GM12878 (cell line): ENCODE measurements around the gene DPH6. TPM values are rescaled to one million over a fixed set of nuclear protein-coding genes. Genes with fewer than 3 reads are reported as not detected.
A peak's percentile ranks its signal among the peaks of the same experiment; 100 is the strongest.

ENCODE experiments used
- ATAC-seq: fragments of 200-7000 bp; cut with Tn5 transposase; 3 replicates; pipeline ENCODE4 v1.9.1; 2020; ENCODE audit warnings: mild to moderate bottlenecking, moderate library complexity
- BruUV-seq: library from RNA; stranded (reverse); fragments of 400-500 nt; replicated peaks from 2 replicates; lab custom pipeline; 2021; lab: Mats Ljungman, UMichigan
- CTCF ChIA-PET: fragments of 300-600 bp; sonication (Branson Sonifier 250); formaldehyde crosslinking; extraction: SDS; loops from one replicate; lab custom pipeline; 2021; ENCODE audit warnings: inconsistent platforms; lab: Yijun Ruan, JAX
- POLR2A ChIA-PET: fragments of 350-600 bp; formaldehyde crosslinking; extraction: SDS; loops from one replicate; lab custom pipeline; 2021; ENCODE audit warnings: inconsistent platforms; lab: Charles Lee
- RAD21 ChIA-PET: fragments of 300-600 bp; sonication (Branson Sonifier 250); formaldehyde crosslinking; loops from one replicate; lab custom pipeline; 2023; ENCODE audit warnings: antibody characterized with exemption; ENCODE audit not compliant: unreplicated experiment; lab: Charles Lee
- SMC1A ChIA-PET: fragments of 300-600 bp; sonication (Branson Sonifier 250); formaldehyde crosslinking; loops from one replicate; lab custom pipeline; 2023; ENCODE audit not compliant: unreplicated experiment, uncharacterized antibody; lab: Charles Lee
- DNase-seq: peaks from one replicate; pipeline ENCODE4 v3.0.0-alpha.2; 2011; ENCODE audit warnings: low read depth, low spot score
- FAIRE-seq: peaks from 3 replicates; lab custom pipeline; 2011; peaks lifted over from hg19 to GRCh38; lab: Jason Lieb, UNC
- H2AFZ ChIP-seq: 2 replicates; pipeline ENCODE4 v1.6.0; 2011; ENCODE audit warnings: low read depth, low read length, control low read depth; ENCODE audit not compliant: control insufficient read depth
- H3K27ac ChIP-seq: 2 replicates; pipeline ENCODE4 v1.5.1; 2011; ENCODE audit warnings: control low read depth; ENCODE audit not compliant: control insufficient read depth, insufficient read depth
- H3K27me3 ChIP-seq, 2 experiments: replicated peaks in 1 of 2; 2 replicates each; pipeline versions ENCODE4 v1.6.0 to v1.6.1; 2011; ENCODE audit warnings: low read length in 1 of 2; ENCODE audit not compliant: control insufficient read depth in 2 of 2, insufficient read depth in 2 of 2
- H3K36me3 ChIP-seq, 2 experiments: 2 replicates each; pipeline ENCODE4 v1.5.1; 2011; ENCODE audit warnings: low read length in 1 of 2; ENCODE audit not compliant: control insufficient read depth in 2 of 2, insufficient read depth in 2 of 2
- H3K4me1 ChIP-seq: 2 replicates; pipeline ENCODE4 v1.6.1; 2011; ENCODE audit warnings: mild to moderate bottlenecking, low read length, moderate library complexity, mixed read lengths; ENCODE audit not compliant: control insufficient read depth, insufficient read depth
- H3K4me2 ChIP-seq: 2 replicates; pipeline ENCODE4 v1.6.0; 2011; ENCODE audit warnings: control low read depth; ENCODE audit not compliant: control insufficient read depth, insufficient read depth
- H3K4me3 ChIP-seq: fragments of 200-600 bp; sonication (generic); 2 replicates; pipeline ENCODE4 v1.5.1; 2016
- H3K79me2 ChIP-seq: 2 replicates; pipeline ENCODE4 v1.6.0; 2011; ENCODE audit warnings: low read length; ENCODE audit not compliant: control insufficient read depth, insufficient read depth
- H3K9ac ChIP-seq: 2 replicates; pipeline ENCODE4 v1.8.0; 2011; ENCODE audit warnings: low read length, control low read depth, mixed read lengths; ENCODE audit not compliant: control insufficient read depth, insufficient read depth
- H3K9me3 ChIP-seq: replicated peaks from 3 replicates; pipeline ENCODE4 v1.5.1; 2011; ENCODE audit warnings: mild to moderate bottlenecking, low read length; ENCODE audit not compliant: control insufficient read depth, insufficient read depth
- H4K20me1 ChIP-seq: 2 replicates; pipeline ENCODE4 v1.6.0; 2011; ENCODE audit not compliant: control insufficient read depth, insufficient read depth
- CHD2 ChIP-seq: IDR thresholded peaks from 2 replicates; pipeline ENCODE4 v1.6.1; 2011; ENCODE audit warnings: low read depth, low read length, improper control_type of control experiment, borderline replicate concordance
- CREM ChIP-seq: IDR thresholded peaks from 2 replicates; pipeline ENCODE4 v1.6.1; 2014; ENCODE audit warnings: antibody characterized with exemption, low read depth
- JUND ChIP-seq: IDR thresholded peaks from 2 replicates; pipeline ENCODE4 v1.6.1; 2012; ENCODE audit warnings: low read depth, mild to moderate bottlenecking, low read length, improper control_type of control experiment, moderate library complexity
- NFIC ChIP-seq: IDR thresholded peaks from 2 replicates; pipeline ENCODE4 v1.6.1; 2012; ENCODE audit warnings: low read depth, mild to moderate bottlenecking, inconsistent platforms, low read length, moderate library complexity
- SIN3A ChIP-seq: IDR thresholded peaks from 2 replicates; pipeline ENCODE4 v1.6.1; 2012; ENCODE audit warnings: low read depth, low read length, improper control_type of control experiment
- SPI1 ChIP-seq: IDR thresholded peaks from 2 replicates; pipeline ENCODE4 v1.6.1; 2011; ENCODE audit warnings: low read depth, mild to moderate bottlenecking, low read length, moderate library complexity, borderline replicate concordance; ENCODE audit not compliant: insufficient read depth
- STAT1 ChIP-seq: fragments of 450-650 bp; conservative IDR thresholded peaks from 2 replicates; pipeline ENCODE4 v1.6.1; 2014; ENCODE audit warnings: antibody characterized with exemption, mild to moderate bottlenecking
- ZNF24 ChIP-seq: fragments of 450-650 bp; IDR thresholded peaks from 2 replicates; pipeline ENCODE4 v1.6.1; 2017; ENCODE audit warnings: antibody characterized with exemption, mild to moderate bottlenecking
- ZNF384 ChIP-seq: IDR thresholded peaks from 2 replicates; pipeline ENCODE4 v1.6.1; 2012; ENCODE audit warnings: low read depth, mild to moderate bottlenecking, low read length, improper control_type of control experiment, borderline replicate concordance
- WGBS: methylation state at CpG from one replicate; pipeline ENCODE4 v1.1.6; 2016; ENCODE audit warnings: low lambda C conversion rate; ENCODE audit not compliant: insufficient replicate concordance, insufficient coverage; ENCODE audit errors: missing lambda C conversion rate; 5-methylcytosine and 5-hydroxymethylcytosine counted together
- in situ Hi-C: fragments of 300-500 bp; cut with MboI; formaldehyde crosslinking; loops from 9 replicates; pipeline ENCODE4 v1.14.3; 2018; ENCODE audit warnings: mixed read lengths
- intact Hi-C: fragments of 100-400 bp; cut with micrococcal nuclease; formaldehyde crosslinking; loops from one replicate; pipeline ENCODE4 v1.14.2; 2022; ENCODE audit not compliant: unreplicated experiment
- polyA plus RNA-seq, 11 experiments: library from polyadenylated mRNA; depleted of rRNA in 4 of 11; unstranded in 6 of 11; stranded (reverse) in 5 of 11; fragments of >200 nt; fragmentation: Nextera tagmentation in 4 of 11; fragmentation: Illumina TruSeq in 1 of 11; extraction: Ambion mirVana in 4 of 11; extraction: Trizol in 1 of 11; gene quantifications; 1 replicate in 1 of 11; 2 replicates in 10 of 11; pipeline versions ENCODE4 v1.2.1 to v1.2.3, GENCODE V29; 2011 to 2016; ENCODE audit warnings: inconsistent platforms in 2 of 11, missing spikeins in 2 of 11, low read depth in 1 of 11
- total RNA-seq, 4 experiments: library from RNA; depleted of rRNA in 3 of 4; stranded (reverse); fragments of >200 nt in 3 of 4; fragmentation: Illumina TruSeq in 1 of 4; extraction: Trizol in 1 of 4; gene quantifications; 2 replicates each; pipeline versions ENCODE4 v1.2.1 to v1.2.3, GENCODE V29; 2013 to 2021
- TF ChIP-seq, protein P1 (sequence below): IDR thresholded peaks from 2 replicates; pipeline ENCODE4 v1.6.1; 2011; ENCODE audit warnings: low read depth, mild to moderate bottlenecking, low read length, moderate library complexity, borderline replicate concordance; ENCODE audit errors: extremely low read depth

The DPH6 gene
- total and polyA plus RNA-seq, 10 of the 15 experiments (the other 5 are each of a cell fraction or from before 2014, with no cell fraction given) = 9.0 to 68.5 (median 17.1) TPM

DNA sequence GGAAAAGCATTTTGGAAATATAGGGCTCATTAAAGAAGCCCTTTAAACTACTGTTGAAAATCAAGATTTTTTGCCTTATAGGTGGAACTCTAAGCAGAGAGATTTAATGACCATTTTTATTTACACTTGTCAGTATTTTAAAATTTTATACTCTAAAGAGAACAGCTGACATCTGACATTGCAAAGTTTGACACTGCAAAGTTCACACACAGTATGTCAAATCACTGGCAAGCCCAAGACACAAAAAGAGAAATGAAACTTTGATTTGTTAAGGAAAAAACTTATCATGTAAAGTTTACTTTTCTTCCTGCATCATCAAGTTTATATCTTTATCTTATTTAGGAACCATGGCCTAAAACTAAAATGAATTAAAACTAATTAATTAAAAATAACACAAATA, 40.2 kb downstream of the DPH6 start:
- no peaks in the 10 kb centered on the region for H3K9me3 ChIP-seq
- BruUV-seq = no TSS peak
- ATAC-seq (peak; percentile 65), FAIRE-seq (no peak), DNase-seq (no peak)
- H3K79me2 ChIP-seq = no peaks in the 10 kb centered on the region
- no peak overlapping the region for H3K4me3 ChIP-seq
- RAD21 ChIA-PET = interaction anchor here (0.6 to 0.7 kb wide), 2 partner anchors 13 to 38 kb away, joined by 3 read pairs; no protein-coding TSS in a partner anchor
- POLR2A ChIA-PET = no interaction called here
- in situ Hi-C loops = no loop called here
- no peaks in the 10 kb centered on the region for H4K20me1 ChIP-seq
- H3K9ac ChIP-seq = no peak overlapping the region
- H2AFZ ChIP-seq = peak overlapping the region; percentile 45
- no peak overlapping the region for H3K4me2 ChIP-seq
- CTCF ChIA-PET = interaction anchor here (0.9 to 1.1 kb wide), 2 partner anchors 9 to 11 kb away, joined by 3 read pairs; no protein-coding TSS in a partner anchor
- no peak overlapping the region; the same call in 1 of the 2 replicates for H3K27ac ChIP-seq
- no peaks in the 10 kb centered on the region for H3K36me3 ChIP-seq
- peaks cover 14% of the 10 kb centered on the region; the same call in 1 of the 2 replicates for H3K4me1 ChIP-seq
- TF ChIP-seq STAT1 = no peak
- peak; percentile 78; the same call in 1 of the 2 replicates for TF ChIP-seq SPI1
- no peak for TF ChIP-seq CHD2
- no peak for TF ChIP-seq JUND
- TF ChIP-seq SIN3A = no peak
- TF ChIP-seq, all 136 proteins: peak for 1
- intact Hi-C loops = no loop called here
- SMC1A ChIA-PET = interaction anchor here (1.0 to 1.1 kb wide), 2 partner anchors 9 to 13 kb away, joined by 3 read pairs; no protein-coding TSS in a partner anchor
- H3K27me3 ChIP-seq = no peaks in the 10 kb centered on the region

- Histone ChIP-seq H3K27me3 (no peaks in the 10 kb centered on the region), H4K20me1 (no peaks in the 10 kb centered on the region), H3K4me2 (no peak overlapping the region), H3K4me3 (no peak overlapping the region), H3K36me3 (no peaks in the 10 kb centered on the region), H3K27ac (no peak overlapping the region; the same call in 1 of the 2 replicates), H3K9me3 (no peaks in the 10 kb centered on the region), H2AFZ (no peak overlapping the region), H3K79me2 (no peaks in the 10 kb centered on the region), H3K4me1 (peaks cover 14% of the 10 kb centered on the region; the same call in 1 of the 2 replicates), H3K9ac (no peak overlapping the region)
- CTCF ChIA-PET = interaction anchor here (1.1 kb wide), 1 partner anchor 8 kb away, joined by 3 read pairs; no protein-coding TSS in a partner anchor
- POLR2A ChIA-PET = no interaction called here
- in situ Hi-C loops = no loop called here
- no peak for FAIRE-seq
- ATAC-seq = no peak
- TF ChIP-seq ZNF384 (no peak), ZNF24 (no peak), NFIC (no peak), SPI1 (0 out of 2 replicates have a peak, but pooled peaks have one; percentile 19), CREM (no peak), CHD2 (no peak)
- TF ChIP-seq, protein P1, sequence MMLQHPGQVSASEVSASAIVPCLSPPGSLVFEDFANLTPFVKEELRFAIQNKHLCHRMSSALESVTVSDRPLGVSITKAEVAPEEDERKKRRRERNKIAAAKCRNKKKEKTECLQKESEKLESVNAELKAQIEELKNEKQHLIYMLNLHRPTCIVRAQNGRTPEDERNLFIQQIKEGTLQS = no peak
- SMC1A ChIA-PET = interaction anchor here (1.0 to 1.1 kb wide), 2 partner anchors 8 to 13 kb away, joined by 3 read pairs; no protein-coding TSS in a partner anchor
- BruUV-seq = no TSS peak
- DNase-seq = no peak
- RAD21 ChIA-PET = interaction anchor here (0.7 kb wide), 1 partner anchor 38 kb away, joined by 3 read pairs; no protein-coding TSS in a partner anchor
- WGBS = 100% methylated on average over 1 of the region's 1 CpG
- intact Hi-C loops = no loop called here
Observed at GRCh38 chr15:35505141-35505540, 40.8 kb downstream of the DPH6 start.
